B cell (primary cell): ENCODE data around the gene DAZAP2. TPM values are rescaled to one million over a fixed set of nuclear protein-coding genes. Genes with fewer than 3 reads are reported as not detected.
"Not testable (repeated sequence)": the region's sequence is repeated elsewhere in the genome, so short reads cannot be mapped to it uniquely, and the experiment has no call there.

ENCODE experiments used
- ATAC-seq: fragments of 200-7000 bp; cut with Tn5 transposase; one replicate; pipeline ENCODE4 v1.10.0; 2021; ENCODE audit warnings: low read depth, mild to moderate bottlenecking, moderate number of reproducible peaks, moderate library complexity
- CTCF ChIA-PET: fragments of 350-600 bp; sonication (Branson Sonifier 250); formaldehyde crosslinking; loops from one replicate; lab custom pipeline; 2021; ENCODE audit warnings: antibody characterized with exemption, inconsistent platforms; lab: Charles Lee
- POLR2A ChIA-PET: fragments of 350-600 bp; sonication (Branson Sonifier 250); formaldehyde crosslinking; loops from one replicate; lab custom pipeline; 2021; ENCODE audit warnings: antibody characterized with exemption; lab: Charles Lee
- DNase-seq: peaks from one replicate; pipeline ENCODE4 v3.0.0; 2013
- H2AFZ ChIP-seq: 2 replicates; pipeline ENCODE4 v1.6.1; 2012; ENCODE audit warnings: mild to moderate bottlenecking, low read depth, low read length; ENCODE audit not compliant: insufficient read depth, poor library complexity, severe bottlenecking
- H3K27ac ChIP-seq, 2 donors: 1 replicate in 1 of 2; 2 replicates in 1 of 2; pipeline ENCODE4 v1.5.1; 2012 to 2013; ENCODE audit warnings: low read length in 2 of 2, mild to moderate bottlenecking in 2 of 2, moderate library complexity in 1 of 2
- H3K27me3 ChIP-seq, 4 experiments: fragments of 200-600 bp in 1 of 4; sonication (generic) in 1 of 4; replicated peaks in 1 of 4; 1 replicate in 2 of 4; 2 replicates in 2 of 4; pipeline versions ENCODE4 v1.6.1 to v1.7.0; 2013 to 2016; ENCODE audit warnings: low read length in 3 of 4, mild to moderate bottlenecking in 2 of 4, mixed read lengths in 1 of 4, moderate library complexity in 1 of 4; ENCODE audit not compliant: insufficient read depth in 4 of 4, control insufficient read depth in 3 of 4; ENCODE audit errors: control extremely low read depth in 1 of 4
- H3K36me3 ChIP-seq, 2 experiments: replicated peaks in 1 of 2; 1 replicate in 1 of 2; 2 replicates in 1 of 2; pipeline versions ENCODE4 v1.6.1 to v1.7.1; 2013; ENCODE audit warnings: low read length in 1 of 2; ENCODE audit not compliant: insufficient read depth in 2 of 2, control insufficient read depth in 1 of 2; ENCODE audit errors: control extremely low read depth in 1 of 2, extremely low read depth in 1 of 2
- H3K4me1 ChIP-seq, 2 donors: fragments of 200-600 bp in 1 of 2; sonication (generic) in 1 of 2; 1 replicate in 1 of 2; 2 replicates in 1 of 2; pipeline versions ENCODE4 v1.5.1 to v1.6.1; 2013 to 2017; ENCODE audit warnings: low read length in 2 of 2; ENCODE audit not compliant: control insufficient read depth in 2 of 2, insufficient read depth in 2 of 2
- H3K4me2 ChIP-seq: replicated peaks from 2 replicates; pipeline ENCODE3; 2012; ENCODE audit warnings: mild to moderate bottlenecking, low read depth, low read length; ENCODE audit not compliant: poor library complexity, severe bottlenecking
- H3K4me3 ChIP-seq, 5 experiments: fragments of 200-600 bp in 1 of 5; sonication (generic) in 1 of 5; 1 replicate in 3 of 5; 2 replicates in 2 of 5; pipeline versions ENCODE4 v1.5.1 to v1.7.0; 2011 to 2016; ENCODE audit warnings: low read length in 4 of 5, mild to moderate bottlenecking in 4 of 5, low read depth in 2 of 5, control low read depth in 1 of 5, moderate library complexity in 1 of 5; ENCODE audit not compliant: insufficient read depth in 1 of 5; ENCODE audit errors: control extremely low read depth in 1 of 5, extremely low read depth in 1 of 5
- H3K79me2 ChIP-seq: fragments of 200-600 bp; sonication (generic); one replicate; pipeline ENCODE4 v1.6.0; 2016; ENCODE audit warnings: low read length; ENCODE audit not compliant: control insufficient read depth, insufficient read depth
- H3K9ac ChIP-seq: fragments of 200-600 bp; sonication (generic); 2 replicates; pipeline ENCODE4 v1.6.1; 2017; ENCODE audit warnings: mild to moderate bottlenecking, low read length, moderate library complexity
- H3K9me3 ChIP-seq, 3 donors: one replicate each; pipeline versions ENCODE4 v1.6.1 to v1.7.1; 2013; ENCODE audit warnings: low read length in 2 of 3; ENCODE audit not compliant: control insufficient read depth in 2 of 3, insufficient read depth in 1 of 3; ENCODE audit errors: control extremely low read depth in 1 of 3
- H4K20me1 ChIP-seq: 2 replicates; pipeline ENCODE4 v1.6.0; 2012; ENCODE audit warnings: mild to moderate bottlenecking, low read length; ENCODE audit not compliant: insufficient read depth, control insufficient read depth, poor library complexity, severe bottlenecking
- H3K27ac Mint-ChIP-seq: one replicate; pipeline ENCODE4 v1.8.0; 2021; ENCODE audit warnings: mixed read lengths
- H3K27me3 Mint-ChIP-seq: one replicate; pipeline ENCODE4 v1.8.0; 2021; ENCODE audit warnings: mixed read lengths
- H3K4me1 Mint-ChIP-seq: one replicate; pipeline ENCODE4 v1.8.0; 2021; ENCODE audit warnings: mixed read lengths
- H3K4me3 Mint-ChIP-seq: one replicate; pipeline ENCODE4 v1.8.0; 2021; ENCODE audit warnings: mixed read lengths
- H3K9me3 Mint-ChIP-seq: one replicate; pipeline ENCODE4 v1.8.0; 2022; ENCODE audit warnings: mixed read lengths; ENCODE audit not compliant: insufficient read depth
- EZH2 ChIP-seq: IDR thresholded peaks from 2 replicates; pipeline ENCODE4 v1.6.1; 2012; ENCODE audit warnings: borderline replicate concordance, low read depth, mild to moderate bottlenecking, moderate library complexity, low read length; ENCODE audit not compliant: insufficient read depth, poor library complexity, severe bottlenecking
- WGBS: methylation state at CpG from one replicate; pipeline ENCODE4 v1.1.5; 2013; ENCODE audit warnings: missing lambda C conversion rate; ENCODE audit not compliant: insufficient coverage; 5-methylcytosine and 5-hydroxymethylcytosine counted together
- intact Hi-C: fragments of 100-400 bp; cut with micrococcal nuclease; formaldehyde crosslinking; loops from one replicate; pipeline ENCODE4 v1.10.0; 2022
- polyA plus RNA-seq: library from polyadenylated mRNA; depleted of rRNA; stranded (reverse); fragments of >200 nt; gene quantifications from 2 replicates; pipeline ENCODE4 v1.2.3, GENCODE V29; 2012
- total RNA-seq, 2 donors: library from RNA; stranded (reverse); fragments of 120-200 nt in 1 of 2; gene quantifications; 1 replicate in 1 of 2; 2 replicates in 1 of 2; pipeline versions ENCODE4 v1.2.3 to v1.2.4, GENCODE V29; 2013 to 2022
- TF ChIP-seq, protein P1 (sequence below): fragments of 200-600 bp; IDR thresholded peaks from one replicate; pipeline ENCODE4 v1.8.0; 2022; ENCODE audit warnings: antibody characterized with exemption, mild to moderate bottlenecking

The DAZAP2 gene
- total and polyA plus RNA-seq, 2 donors (not counting 1 experiment from before 2014, with no cell fraction given), result 233 to 620 TPM

DNA sequence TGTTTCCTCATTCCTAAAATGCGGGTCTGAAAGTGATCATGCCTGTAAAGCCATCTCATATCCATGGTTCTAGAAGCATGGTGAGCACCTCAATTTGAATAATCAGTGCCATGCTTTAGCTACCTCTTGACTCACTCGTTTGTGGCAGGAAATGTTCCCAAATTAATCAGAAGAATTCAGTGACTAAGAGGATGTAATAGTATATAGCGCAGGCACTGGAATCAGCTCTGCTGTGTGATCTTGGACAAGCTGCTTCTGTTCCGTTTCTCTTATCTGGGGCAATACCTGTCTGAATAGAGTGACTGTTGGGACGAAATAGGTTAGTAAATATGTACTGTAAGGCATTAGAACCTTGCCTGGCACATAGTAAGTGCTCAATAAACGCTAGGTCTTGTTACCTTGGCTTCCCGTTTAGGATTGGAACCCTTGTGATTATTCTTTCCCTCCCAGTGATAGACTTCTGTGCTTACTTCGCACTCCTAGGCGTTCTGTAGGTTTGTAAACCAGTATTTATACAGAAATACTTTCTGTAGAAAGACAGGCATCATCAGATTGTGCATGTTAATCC is 32.4 kb downstream of the DAZAP2 start:
- Histone ChIP-seq H3K4me3 (peak overlapping the region; percentile 52 to 86 (median 74)), H2AFZ (peak overlapping the region; percentile 83), H3K4me2 (peak overlapping the region; percentile 97), H3K27me3 (no peaks in the 10 kb centered on the region), H3K79me2 (no peaks in the 10 kb centered on the region), H4K20me1 (no peaks in the 10 kb centered on the region), H3K4me1 (peaks cover 18 to 20% of the 10 kb centered on the region in 2 donors), H3K27ac (peak overlapping the region in 1 of 2 donors; percentile 64), H3K9me3 (no peaks in the 10 kb centered on the region), H3K9ac (peak overlapping the region; percentile 76), H3K36me3 (no peaks in the 10 kb centered on the region)
- peak overlapping the region; percentile 94 for H3K4me3 Mint-ChIP-seq
- peaks cover 29% of the 10 kb centered on the region for H3K4me1 Mint-ChIP-seq
- DNase-seq, result no peak
- ChIA-PET POLR2A (interaction anchor here (0.6 to 2.2 kb wide), 7 partner anchors 31 to 66 kb away, joined by 3 to 16 read pairs (median 4); partner anchors contain the start of genes DAZAP2 and POU6F1), CTCF (interaction anchor here (0.7 to 7.1 kb wide), 13 partner anchors 19 to 261 kb away, joined by 3 to 127 read pairs (median 5); partner anchors contain the start of gene DAZAP2)
- no peaks in the 10 kb centered on the region for H3K9me3 Mint-ChIP-seq
- no peak for ATAC-seq
- no peak for TF ChIP-seq EZH2
- TF ChIP-seq, protein P1, sequence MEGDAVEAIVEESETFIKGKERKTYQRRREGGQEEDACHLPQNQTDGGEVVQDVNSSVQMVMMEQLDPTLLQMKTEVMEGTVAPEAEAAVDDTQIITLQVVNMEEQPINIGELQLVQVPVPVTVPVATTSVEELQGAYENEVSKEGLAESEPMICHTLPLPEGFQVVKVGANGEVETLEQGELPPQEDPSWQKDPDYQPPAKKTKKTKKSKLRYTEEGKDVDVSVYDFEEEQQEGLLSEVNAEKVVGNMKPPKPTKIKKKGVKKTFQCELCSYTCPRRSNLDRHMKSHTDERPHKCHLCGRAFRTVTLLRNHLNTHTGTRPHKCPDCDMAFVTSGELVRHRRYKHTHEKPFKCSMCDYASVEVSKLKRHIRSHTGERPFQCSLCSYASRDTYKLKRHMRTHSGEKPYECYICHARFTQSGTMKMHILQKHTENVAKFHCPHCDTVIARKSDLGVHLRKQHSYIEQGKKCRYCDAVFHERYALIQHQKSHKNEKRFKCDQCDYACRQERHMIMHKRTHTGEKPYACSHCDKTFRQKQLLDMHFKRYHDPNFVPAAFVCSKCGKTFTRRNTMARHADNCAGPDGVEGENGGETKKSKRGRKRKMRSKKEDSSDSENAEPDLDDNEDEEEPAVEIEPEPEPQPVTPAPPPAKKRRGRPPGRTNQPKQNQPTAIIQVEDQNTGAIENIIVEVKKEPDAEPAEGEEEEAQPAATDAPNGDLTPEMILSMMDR, result no peak
- peak overlapping the region; percentile 85 for H3K27ac Mint-ChIP-seq
- intact Hi-C loops, result loop anchor here (1.0 to 2.0 kb wide), 4 partner anchors 33 to 98 kb away; partner anchors contain the start of gene DAZAP2
- WGBS, result 55% methylated on average over 7 of the region's 9 CpGs
- H3K27me3 Mint-ChIP-seq, result no peaks in the 10 kb centered on the region

DNA sequence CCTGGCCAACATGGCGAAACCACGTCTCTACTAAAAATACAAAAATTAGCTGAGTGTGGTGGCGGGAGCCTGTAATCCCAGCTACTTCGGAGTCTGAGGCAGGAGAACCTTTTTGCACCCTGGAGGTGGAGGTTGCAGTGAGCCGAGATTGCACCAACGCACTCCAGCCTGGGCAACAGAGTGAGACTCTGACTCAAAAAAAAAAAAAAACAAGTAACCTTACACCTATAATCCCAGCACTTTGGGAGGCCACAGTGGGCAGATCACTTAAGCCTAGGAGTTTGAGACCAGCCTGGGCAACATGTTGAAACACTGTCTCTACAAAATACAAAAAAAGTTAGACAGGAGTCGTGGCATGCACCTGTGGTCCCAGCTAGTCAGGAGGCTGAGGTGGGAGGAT is 34.2 kb downstream of the DAZAP2 start:
- CTCF ChIA-PET, result interaction anchor here (7.1 kb wide), 1 partner anchor 69 kb away, joined by 127 read pairs; no protein-coding TSS in a partner anchor
- H3K27ac ChIP-seq, H3K27ac Mint-ChIP-seq, H3K27me3 ChIP-seq, H3K9ac ChIP-seq, intact Hi-C loops, H3K4me2 ChIP-seq, H3K9me3 Mint-ChIP-seq, H4K20me1 ChIP-seq, H3K4me3 ChIP-seq, H2AFZ ChIP-seq, POLR2A ChIA-PET, DNase-seq, H3K27me3 Mint-ChIP-seq, H3K36me3 ChIP-seq, H3K9me3 ChIP-seq, H3K79me2 ChIP-seq, H3K4me3 Mint-ChIP-seq, ATAC-seq: not testable (repeated sequence)
- H3K4me1 Mint-ChIP-seq, result peaks cover 24% of the 10 kb centered on the region
- H3K4me1 ChIP-seq, result peaks cover 18 to 20% of the 10 kb centered on the region in 2 donors
- WGBS, result no CpG with 5 or more reads among the region's 7 CpGs
